HepG2 (cell line): ENCODE data around the gene KCNIP4. TPM values are rescaled to one million over a fixed set of nuclear protein-coding genes. Genes with fewer than 3 reads are reported as not detected.

ENCODE experiments used
- ATAC-seq: fragments of 200-7000 bp; cut with Tn5 transposase; 3 replicates; pipeline ENCODE4 v1.9.1; 2020; ENCODE audit warnings: mild to moderate bottlenecking, moderate library complexity
- BruUV-seq: library from RNA; stranded (reverse); fragments of 400-500 nt; replicated peaks from 2 replicates; lab custom pipeline; 2021; lab: Mats Ljungman, UMichigan
- CTCF ChIA-PET: fragments of 300-600 bp; formaldehyde crosslinking; extraction: SDS; loops from one replicate; lab custom pipeline; 2021; ENCODE audit warnings: low total read pairs, inconsistent platforms, low intra/inter-chr PET ratio; lab: Yijun Ruan, JAX
- POLR2A ChIA-PET: fragments of 350-600 bp; sonication (Branson Sonifier 250); formaldehyde crosslinking; loops from one replicate; lab custom pipeline; 2020; ENCODE audit warnings: antibody characterized with exemption, inconsistent platforms; lab: Yijun Ruan, JAX
- DNase-seq: peaks from one replicate; pipeline ENCODE4 v3.0.0-alpha.2; 2015; ENCODE audit warnings: low spot score
- FAIRE-seq: peaks from 3 replicates; lab custom pipeline; 2011; peaks lifted over from hg19 to GRCh38; lab: Jason Lieb, UNC
- H2AFZ ChIP-seq: one replicate; pipeline ENCODE4 v1.6.1; 2011; ENCODE audit warnings: low read length, inconsistent platforms
- H3K27ac ChIP-seq: fragments of 300-600 bp; 3 replicates; pipeline ENCODE4 v1.8.0; 2011; ENCODE audit warnings: mixed run types, mild to moderate bottlenecking, mixed read lengths, low read length, inconsistent platforms; ENCODE audit not compliant: insufficient read depth; ENCODE audit errors: extremely low read length
- H3K27me3 ChIP-seq, 2 experiments: fragments of 200-600 bp in 1 of 2; 2 replicates in 1 of 2; 3 replicates in 1 of 2; pipeline versions ENCODE4 v1.6.0 to v1.8.0; 2011; ENCODE audit warnings: low read length in 2 of 2, mild to moderate bottlenecking in 2 of 2, moderate library complexity in 2 of 2, inconsistent platforms in 1 of 2; ENCODE audit not compliant: insufficient read depth in 2 of 2, control insufficient read depth in 1 of 2
- H3K36me3 ChIP-seq, 2 experiments: fragments of 200-600 bp in 1 of 2; replicated peaks in 1 of 2; 2 replicates in 1 of 2; 3 replicates in 1 of 2; pipeline versions ENCODE4 v1.5.1 to v1.8.0; 2011; ENCODE audit warnings: low read length in 2 of 2, inconsistent platforms in 1 of 2; ENCODE audit not compliant: insufficient read depth in 2 of 2, control insufficient read depth in 1 of 2
- H3K4me1 ChIP-seq: 2 replicates; pipeline ENCODE4 v1.5.1; 2012; ENCODE audit warnings: low read length, inconsistent platforms; ENCODE audit not compliant: insufficient read depth
- H3K4me2 ChIP-seq: 2 replicates; pipeline ENCODE4 v1.6.0; 2011; ENCODE audit warnings: low read depth, low read length, inconsistent platforms
- H3K4me3 ChIP-seq, 3 experiments: fragments of 200-600 bp in 1 of 3; sonication (generic), shearing (Covaris generic) in 1 of 3; replicated peaks in 1 of 3; 2 replicates each; pipeline ENCODE4 v1.5.1; 2011 to 2016; ENCODE audit warnings: low read length in 3 of 3, inconsistent platforms in 2 of 3, low read depth in 2 of 3, mild to moderate bottlenecking in 2 of 3, control low read depth in 1 of 3, mixed read lengths in 1 of 3; ENCODE audit not compliant: insufficient read depth in 1 of 3
- H3K79me2 ChIP-seq: one replicate; pipeline ENCODE4 v1.6.1; 2011; ENCODE audit warnings: low read length, inconsistent platforms; ENCODE audit not compliant: insufficient read depth
- H3K9ac ChIP-seq: 2 replicates; pipeline ENCODE4 v1.6.0; 2011; ENCODE audit warnings: mild to moderate bottlenecking, low read depth, low read length, inconsistent platforms; ENCODE audit not compliant: insufficient read depth
- H3K9me3 ChIP-seq: 2 replicates; pipeline ENCODE4 v1.5.1; 2012; ENCODE audit warnings: mild to moderate bottlenecking, low read length
- H4K20me1 ChIP-seq: 2 replicates; pipeline ENCODE4 v1.6.0; 2011; ENCODE audit warnings: inconsistent platforms, mild to moderate bottlenecking, low read length, moderate library complexity; ENCODE audit not compliant: insufficient read depth
- KLF15 ChIP-seq: sonication (generic); formaldehyde crosslinking; IDR thresholded peaks from 2 replicates; pipeline ENCODE4 v1.8.1; 2023; ENCODE audit warnings: borderline replicate concordance, mild to moderate bottlenecking, inconsistent platforms, missing genetic modification reagents, mixed read lengths
- REPIN1 ChIP-seq: sonication (generic); formaldehyde crosslinking; IDR thresholded peaks from 2 replicates; pipeline ENCODE4 v1.8.0; 2022; ENCODE audit warnings: missing genetic modification reagents, low read depth, mild to moderate bottlenecking, borderline replicate concordance
- THAP11 ChIP-seq: IDR thresholded peaks from 2 replicates; pipeline ENCODE4 v1.6.1; 2016; ENCODE audit warnings: missing biosample characterization, missing genetic modification reagents
- ZFP90 ChIP-seq: sonication (generic); formaldehyde crosslinking; IDR thresholded peaks from 2 replicates; pipeline ENCODE4 v1.8.0; 2022; ENCODE audit warnings: missing genetic modification reagents, mild to moderate bottlenecking, inconsistent platforms, borderline replicate concordance
- ZNF17 ChIP-seq: sonication (generic); formaldehyde crosslinking; IDR thresholded peaks from 2 replicates; pipeline ENCODE4 v1.5.0; 2020; ENCODE audit warnings: mild to moderate bottlenecking, missing genetic modification reagents
- ZNF331 ChIP-seq: sonication (generic); formaldehyde crosslinking; IDR thresholded peaks from 2 replicates; pipeline ENCODE4 v1.4.0; 2020; ENCODE audit warnings: missing genetic modification reagents
- ZNF446 ChIP-seq: sonication (generic); formaldehyde crosslinking; IDR thresholded peaks from 2 replicates; pipeline ENCODE4 v1.5.0; 2020; ENCODE audit warnings: mild to moderate bottlenecking, missing genetic modification reagents
- ZNF678 ChIP-seq: sonication (generic); formaldehyde crosslinking; IDR thresholded peaks from 2 replicates; pipeline ENCODE4 v1.4.0; 2020; ENCODE audit warnings: mild to moderate bottlenecking, missing genetic modification reagents
- WGBS: methylation state at CpG from one replicate; pipeline ENCODE4 v1.1.6; 2017; ENCODE audit warnings: low lambda C conversion rate; 5-methylcytosine and 5-hydroxymethylcytosine counted together
- in situ Hi-C: cut with HindIII; loops from 2 replicates; pipeline ENCODE4 v1.10.0; 2017; ENCODE audit warnings: low pct_unique_long_range_greater_than_20kb; ENCODE audit not compliant: extremely low pct_ligation_motif_present
- intact Hi-C: fragments of 100-400 bp; cut with micrococcal nuclease; formaldehyde crosslinking; loops from one replicate; pipeline ENCODE4 v1.10.0; 2022; ENCODE audit not compliant: unreplicated experiment
- polyA plus RNA-seq, 8 experiments: library from polyadenylated mRNA; depleted of rRNA in 3 of 8; stranded (reverse) in 7 of 8; unstranded in 1 of 8; fragments of >200 nt; fragmentation: Illumina TruSeq in 4 of 8; extraction: Trizol in 4 of 8; gene quantifications; 2 replicates each; pipeline versions ENCODE4 v1.2.1 to v1.2.3, GENCODE V29; 2011 to 2016; ENCODE audit warnings: low read depth in 4 of 8, missing spikeins in 1 of 8, mixed read lengths in 1 of 8; ENCODE audit not compliant: insufficient read depth in 1 of 8
- total RNA-seq, 5 experiments: library from RNA; depleted of rRNA; stranded (reverse); fragments of >200 nt; fragmentation: Illumina TruSeq; extraction: Trizol; gene quantifications; 2 replicates each; pipeline ENCODE4 v1.2.3, GENCODE V29; 2016; ENCODE audit warnings: low read depth in 1 of 5
- TF ChIP-seq, protein P1 (sequence below): sonication (generic); formaldehyde crosslinking; IDR thresholded peaks from 2 replicates; pipeline ENCODE4 v1.5.1; 2020; ENCODE audit warnings: missing genetic modification reagents, mild to moderate bottlenecking, borderline replicate concordance
- TF ChIP-seq, protein P2 (sequence below): sonication (generic); formaldehyde crosslinking; IDR thresholded peaks from 2 replicates; pipeline ENCODE4 v1.4.0; 2020; ENCODE audit warnings: missing genetic modification reagents, mild to moderate bottlenecking, borderline replicate concordance
- TF ChIP-seq, protein P3 (sequence below): sonication (generic); formaldehyde crosslinking; IDR thresholded peaks from 2 replicates; pipeline ENCODE4 v1.5.1; 2020; ENCODE audit warnings: mild to moderate bottlenecking, missing genetic modification reagents, moderate library complexity
- TF ChIP-seq, protein P4 (sequence below): sonication (generic); formaldehyde crosslinking; IDR thresholded peaks from 2 replicates; pipeline ENCODE4 v1.4.0; 2020; ENCODE audit warnings: missing genetic modification reagents

Gene KCNIP4
- total and polyA plus RNA-seq, 2 of the 13 experiments (the other 11 are each of a cell fraction or from before 2014, with no cell fraction given), result 0.09 TPM; not detected in 1

DNA sequence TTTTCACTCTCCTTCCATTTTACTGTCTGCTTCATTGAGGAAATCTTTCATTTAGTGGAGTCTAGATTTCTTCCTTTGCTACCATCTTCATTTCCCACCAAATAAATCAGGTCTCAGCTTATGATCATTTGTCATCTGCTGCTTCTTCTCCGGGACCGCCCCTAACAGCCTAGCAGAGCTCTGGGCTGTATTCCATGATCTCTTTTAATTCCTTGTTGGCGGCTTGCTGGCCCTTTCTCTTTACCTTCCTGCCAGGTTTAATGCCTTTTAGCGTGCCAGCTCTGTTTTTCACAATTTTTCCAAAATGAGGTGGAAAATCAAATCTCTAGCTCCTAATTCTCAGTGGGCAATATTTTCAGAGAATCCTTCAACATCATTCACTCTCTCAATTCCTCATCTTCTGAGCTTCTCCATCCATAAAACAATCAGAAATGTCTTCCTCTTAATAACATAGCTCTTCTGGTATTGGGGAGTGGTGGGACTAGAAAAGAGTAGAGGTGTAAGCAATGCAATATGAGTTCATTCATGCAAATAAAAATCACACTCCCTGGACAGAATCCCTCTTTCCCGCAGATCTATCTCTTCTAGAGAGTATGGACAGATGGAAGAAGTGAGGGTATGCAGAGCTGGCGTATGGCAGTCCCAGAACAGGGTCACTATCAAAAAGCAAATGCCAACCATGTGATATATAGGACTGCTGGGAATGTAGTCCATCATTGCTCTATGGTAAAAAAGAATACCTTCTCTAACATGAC, 491.3 kb downstream of the KCNIP4 start:
- 3% methylated on average over 6 of the region's 6 CpGs for WGBS
- Histone ChIP-seq H3K9ac (no peak overlapping the region), H3K79me2 (no peaks in the 10 kb centered on the region), H3K27ac (no peak overlapping the region), H3K9me3 (no peaks in the 10 kb centered on the region; the same call in 1 of the 2 replicates), H3K4me2 (no peak overlapping the region), H3K36me3 (no peaks in the 10 kb centered on the region), H3K4me1 (no peaks in the 10 kb centered on the region), H3K27me3 (no peaks in the 10 kb centered on the region), H3K4me3 (no peak overlapping the region), H4K20me1 (no peaks in the 10 kb centered on the region), H2AFZ (no peak overlapping the region)
- no TSS peak for BruUV-seq
- ChIA-PET CTCF (no interaction called here), POLR2A (no interaction called here)
- in situ Hi-C loops (no loop called here), intact Hi-C loops (no loop called here)
- ATAC-seq, result no peak
- no peak for DNase-seq
- FAIRE-seq, result no peak
- TF ChIP-seq THAP11 (CRISPR knock-in tag), result no peak
- TF ChIP-seq, protein P1, sequence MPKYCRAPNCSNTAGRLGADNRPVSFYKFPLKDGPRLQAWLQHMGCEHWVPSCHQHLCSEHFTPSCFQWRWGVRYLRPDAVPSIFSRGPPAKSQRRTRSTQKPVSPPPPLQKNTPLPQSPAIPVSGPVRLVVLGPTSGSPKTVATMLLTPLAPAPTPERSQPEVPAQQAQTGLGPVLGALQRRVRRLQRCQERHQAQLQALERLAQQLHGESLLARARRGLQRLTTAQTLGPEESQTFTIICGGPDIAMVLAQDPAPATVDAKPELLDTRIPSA (CRISPR knock-in tag), result no peak
- TF ChIP-seq ZNF678, result no peak
- TF ChIP-seq, protein P2, sequence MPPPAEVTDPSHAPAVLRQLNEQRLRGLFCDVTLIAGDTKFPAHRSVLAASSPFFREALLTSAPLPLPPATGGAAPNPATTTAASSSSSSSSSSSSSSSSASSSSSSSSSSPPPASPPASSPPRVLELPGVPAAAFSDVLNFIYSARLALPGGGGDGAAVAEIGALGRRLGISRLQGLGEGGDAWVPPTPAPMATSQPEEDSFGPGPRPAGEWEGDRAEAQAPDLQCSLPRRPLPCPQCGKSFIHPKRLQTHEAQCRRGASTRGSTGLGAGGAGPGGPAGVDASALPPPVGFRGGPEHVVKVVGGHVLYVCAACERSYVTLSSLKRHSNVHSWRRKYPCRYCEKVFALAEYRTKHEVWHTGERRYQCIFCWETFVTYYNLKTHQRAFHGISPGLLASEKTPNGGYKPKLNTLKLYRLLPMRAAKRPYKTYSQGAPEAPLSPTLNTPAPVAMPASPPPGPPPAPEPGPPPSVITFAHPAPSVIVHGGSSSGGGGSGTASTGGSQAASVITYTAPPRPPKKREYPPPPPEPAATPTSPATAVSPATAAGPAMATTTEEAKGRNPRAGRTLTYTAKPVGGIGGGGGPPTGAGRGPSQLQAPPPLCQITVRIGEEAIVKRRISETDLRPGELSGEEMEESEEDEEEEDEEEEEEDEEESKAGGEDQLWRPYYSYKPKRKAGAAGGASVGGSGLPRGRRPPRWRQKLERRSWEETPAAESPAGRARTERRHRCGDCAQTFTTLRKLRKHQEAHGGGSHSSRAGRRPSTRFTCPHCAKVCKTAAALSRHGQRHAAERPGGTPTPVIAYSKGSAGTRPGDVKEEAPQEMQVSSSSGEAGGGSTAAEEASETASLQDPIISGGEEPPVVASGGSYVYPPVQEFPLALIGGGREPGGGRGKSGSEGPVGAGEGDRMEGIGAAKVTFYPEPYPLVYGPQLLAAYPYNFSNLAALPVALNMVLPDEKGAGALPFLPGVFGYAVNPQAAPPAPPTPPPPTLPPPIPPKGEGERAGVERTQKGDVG, result no peak
- TF ChIP-seq ZNF17 (CRISPR knock-in tag), result no peak
- TF ChIP-seq ZNF446 (CRISPR knock-in tag), result no peak
- TF ChIP-seq ZFP90 (CRISPR knock-in tag), result no peak
- no peak for TF ChIP-seq KLF15 (CRISPR knock-in tag)
- TF ChIP-seq REPIN1 (CRISPR knock-in tag), result no peak
- no peak for TF ChIP-seq ZNF331 (CRISPR knock-in tag)
- TF ChIP-seq, protein P3, sequence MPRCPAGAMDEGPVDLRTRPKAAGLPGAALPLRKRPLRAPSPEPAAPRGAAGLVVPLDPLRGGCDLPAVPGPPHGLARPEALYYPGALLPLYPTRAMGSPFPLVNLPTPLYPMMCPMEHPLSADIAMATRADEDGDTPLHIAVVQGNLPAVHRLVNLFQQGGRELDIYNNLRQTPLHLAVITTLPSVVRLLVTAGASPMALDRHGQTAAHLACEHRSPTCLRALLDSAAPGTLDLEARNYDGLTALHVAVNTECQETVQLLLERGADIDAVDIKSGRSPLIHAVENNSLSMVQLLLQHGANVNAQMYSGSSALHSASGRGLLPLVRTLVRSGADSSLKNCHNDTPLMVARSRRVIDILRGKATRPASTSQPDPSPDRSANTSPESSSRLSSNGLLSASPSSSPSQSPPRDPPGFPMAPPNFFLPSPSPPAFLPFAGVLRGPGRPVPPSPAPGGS (CRISPR knock-in tag), result no peak
- TF ChIP-seq, protein P4, sequence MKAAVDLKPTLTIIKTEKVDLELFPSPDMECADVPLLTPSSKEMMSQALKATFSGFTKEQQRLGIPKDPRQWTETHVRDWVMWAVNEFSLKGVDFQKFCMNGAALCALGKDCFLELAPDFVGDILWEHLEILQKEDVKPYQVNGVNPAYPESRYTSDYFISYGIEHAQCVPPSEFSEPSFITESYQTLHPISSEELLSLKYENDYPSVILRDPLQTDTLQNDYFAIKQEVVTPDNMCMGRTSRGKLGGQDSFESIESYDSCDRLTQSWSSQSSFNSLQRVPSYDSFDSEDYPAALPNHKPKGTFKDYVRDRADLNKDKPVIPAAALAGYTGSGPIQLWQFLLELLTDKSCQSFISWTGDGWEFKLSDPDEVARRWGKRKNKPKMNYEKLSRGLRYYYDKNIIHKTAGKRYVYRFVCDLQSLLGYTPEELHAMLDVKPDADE (CRISPR knock-in tag), result no peak
- TF ChIP-seq, all 625 proteins: peak for 0
